ENCODE results near the gene SKA2. TPM values are rescaled to one million over a fixed set of nuclear protein-coding genes. Genes with fewer than 3 reads are reported as not detected.

SKA2 gene
- total RNA-seq, 1 experiment from 2014 or later = 91.9 TPM

- Histone ChIP-seq H3K4me2 (ENCODE audit: insufficient read depth, insufficient read length, low read length) (no peak overlapping the region), H2AFZ (ENCODE audit: low read length) (no peak overlapping the region), H3K14ac (ENCODE audit: insufficient read depth, low read length) (no peak overlapping the region), H3K23ac (ENCODE audit: insufficient read length, low read depth, low read length) (no peak overlapping the region), H3K27me3 (ENCODE audit: insufficient read depth, low read length) (no peaks in the 10 kb centered on the region), H2BK12ac (ENCODE audit: insufficient read length, low read depth, low read length) (no peak overlapping the region), H3K56ac (ENCODE audit: insufficient read length, low read depth, low read length) (no peak overlapping the region), H2BK120ac (ENCODE audit: low read depth, low read length, poor library complexity, severe bottlenecking) (no peak overlapping the region), H3K27ac (ENCODE audit: insufficient read length, low read depth, low read length) (no peak overlapping the region), H3T11ph (ENCODE audit: low read length) (no peak overlapping the region), H4K8ac (replicated peaks; ENCODE audit: insufficient read length, low read depth, low read length) (no peak overlapping the region), H3K9ac (ENCODE audit: extremely low read depth, insufficient read length, low read length) (no peak overlapping the region), H4K5ac (ENCODE audit: insufficient read length, low read depth, low read length) (no peak overlapping the region), H3K4me1 (ENCODE audit: insufficient read depth, low read length) (no peaks in the 10 kb centered on the region), H3K18ac (ENCODE audit: insufficient read length, low read depth, low read length) (no peak overlapping the region), H2BK15ac (ENCODE audit: low read depth, low read length) (no peak overlapping the region), H4K20me1 (ENCODE audit: control insufficient read depth, insufficient read depth, insufficient read length) (no peaks in the 10 kb centered on the region), H3K79me2 (ENCODE audit: insufficient read depth, low read length) (no peaks in the 10 kb centered on the region), H3K23me2 (ENCODE audit: insufficient read length, low read depth, low read length, poor library complexity, severe bottlenecking) (no peaks in the 10 kb centered on the region), H3K9me3 (ENCODE audit: control insufficient read depth, low read depth, low read length) (no peaks in the 10 kb centered on the region), H4K91ac (ENCODE audit: insufficient read length, low read depth, low read length) (no peak overlapping the region), H3K4ac (ENCODE audit: low read depth, low read length) (no peak overlapping the region), H2AK5ac (ENCODE audit: insufficient read length, low read length) (no peak overlapping the region), H2BK5ac (ENCODE audit: insufficient read length, low read length) (no peak overlapping the region), H2BK20ac (ENCODE audit: low read depth, low read length, poor library complexity, severe bottlenecking) (no peak overlapping the region), H3K79me1 (ENCODE audit: insufficient read depth, low read depth, low read length, poor library complexity, severe bottlenecking) (peaks cover 2% of the 10 kb centered on the region)
- DNase-seq = no peak
- H3K4me1 Mint-ChIP-seq = 0 out of 4 replicates have a peak, but pooled peaks cover 0 to 6% of the 10 kb centered on the region in 2 experiments
- peaks cover 41 to 69% (median 54%) of the 10 kb centered on the region in 3 experiments for H3K36me3 Mint-ChIP-seq (ENCODE audit: insufficient read depth in 1 of 3, low read depth in 3 of 3)
- no peak for TF ChIP-seq CTCF (conservative IDR thresholded peaks at IDR 0.05)
- no CpG with 5 or more reads among the region's 7 CpGs for WGBS (ENCODE audit: extremely low coverage, insufficient read length, low lambda C conversion rate)
- no peak overlapping the region for H3K27ac Mint-ChIP-seq
- no peaks in the 10 kb centered on the region for H3K27me3 Mint-ChIP-seq (ENCODE audit: low read depth)
- no peaks in the 10 kb centered on the region; a peak in 1 of 5 replicates for H3K9me3 Mint-ChIP-seq
- no peak overlapping the region for H3K4me3 Mint-ChIP-seq
These were observed 20.1 kb upstream of the SKA2 start for GRCh38 chr17:59175076-59175475.

Measured in H9 (cell line).